Smooth muscle cell (in vitro differentiated cells): ENCODE data around the gene RDX. TPM values are rescaled to one million over a fixed set of nuclear protein-coding genes. Genes with fewer than 3 reads are reported as not detected.

ENCODE experiments used
- DNase-seq: peaks from one replicate; lab custom pipeline; 2025; ENCODE audit not compliant: unreplicated experiment; lab: John Stamatoyannopoulos, UW
- H2AFZ ChIP-seq: fragments of 200-600 bp; sonication (generic); 2 replicates; pipeline ENCODE4 v1.6.0; 2016; ENCODE audit warnings: antibody characterized with exemption, low read depth, mild to moderate bottlenecking
- H3F3A ChIP-seq: fragments of 200-600 bp; sonication (generic); 2 replicates; pipeline ENCODE4 v1.6.0; 2017; ENCODE audit warnings: antibody characterized with exemption, low read depth
- H3K27ac ChIP-seq: fragments of 200-600 bp; sonication (generic); 2 replicates; pipeline ENCODE4 v1.5.1; 2016; ENCODE audit warnings: low read depth, mild to moderate bottlenecking
- H3K27me3 ChIP-seq: fragments of 200-600 bp; sonication (generic); 2 replicates; pipeline ENCODE4 v1.6.1; 2016; ENCODE audit warnings: low read depth, mild to moderate bottlenecking
- H3K36me3 ChIP-seq: fragments of 200-600 bp; sonication (generic); 2 replicates; pipeline ENCODE4 v1.5.1; 2016; ENCODE audit warnings: low read depth
- H3K4me1 ChIP-seq: fragments of 200-600 bp; sonication (generic); 2 replicates; pipeline ENCODE4 v1.5.1; 2016; ENCODE audit warnings: low read depth
- H3K4me2 ChIP-seq: fragments of 200-600 bp; sonication (generic); 2 replicates; pipeline ENCODE4 v1.6.0; 2016; ENCODE audit warnings: mild to moderate bottlenecking
- H3K4me3 ChIP-seq: fragments of 200-600 bp; sonication (generic); 2 replicates; pipeline ENCODE4 v1.5.1; 2016; ENCODE audit warnings: mild to moderate bottlenecking
- H3K79me2 ChIP-seq: fragments of 200-600 bp; sonication (generic); 2 replicates; pipeline ENCODE4 v1.6.0; 2016; ENCODE audit warnings: low read depth, mild to moderate bottlenecking
- H3K9ac ChIP-seq: fragments of 200-600 bp; sonication (generic); 2 replicates; pipeline ENCODE4 v1.6.0; 2016; ENCODE audit warnings: low read depth
- H3K9me3 ChIP-seq: fragments of 200-600 bp; sonication (generic); replicated peaks from 2 replicates; pipeline ENCODE4 v1.5.1; 2016; ENCODE audit warnings: low read depth
- H4K20me1 ChIP-seq: fragments of 200-600 bp; sonication (generic); 2 replicates; pipeline ENCODE4 v1.6.0; 2016; ENCODE audit warnings: low read depth
- CTCF ChIP-seq: fragments of 200-600 bp; sonication (generic); IDR thresholded peaks from 2 replicates; pipeline ENCODE4 v1.5.1; 2017; ENCODE audit warnings: borderline replicate concordance, mild to moderate bottlenecking, antibody characterized with exemption; ENCODE audit not compliant: insufficient read depth, poor library complexity, severe bottlenecking
- WGBS: methylation state at CpG from one replicate; pipeline ENCODE4 v1.1.7; 2016; ENCODE audit warnings: low lambda C conversion rate; 5-methylcytosine and 5-hydroxymethylcytosine counted together
- polyA plus RNA-seq: library from polyadenylated mRNA; unstranded; fragments of >200 nt; fragmentation: Nextera tagmentation; extraction: Ambion mirVana; gene quantifications from 2 replicates; pipeline ENCODE4 v1.2.1, GENCODE V29; 2016
- total RNA-seq: library from RNA; depleted of rRNA; stranded (reverse); fragments of >200 nt; gene quantifications from 2 replicates; pipeline ENCODE4 v1.2.3, GENCODE V29; 2014

The RDX gene
- total and polyA plus RNA-seq, 2 experiments from 2014 or later: 137 to 165 TPM

- Histone ChIP-seq H2AFZ (no peak overlapping the region), H3K4me3 (no peak overlapping the region), H4K20me1 (no peaks in the 10 kb centered on the region), H3K27ac (no peak overlapping the region), H3K36me3 (no peaks in the 10 kb centered on the region), H3K4me1 (no peaks in the 10 kb centered on the region), H3K79me2 (no peaks in the 10 kb centered on the region), H3K4me2 (no peak overlapping the region), H3K27me3 (no peaks in the 10 kb centered on the region), H3F3A (no peaks in the 10 kb centered on the region), H3K9me3 (no peaks in the 10 kb centered on the region), H3K9ac (no peak overlapping the region)
- WGBS: 93% methylated on average over 9 of the region's 9 CpGs
- DNase-seq: no peak
- no peak for TF ChIP-seq CTCF
Measured at GRCh38 chr11:110158317-110159200, 137.9 kb downstream of the RDX start.

GRCh38 chr11:110156503-110156902, 139.9 kb downstream of the RDX start:
- Histone ChIP-seq H4K20me1 (no peaks in the 10 kb centered on the region), H2AFZ (no peak overlapping the region), H3K27me3 (no peaks in the 10 kb centered on the region), H3K4me2 (no peak overlapping the region), H3K4me1 (no peaks in the 10 kb centered on the region), H3F3A (no peaks in the 10 kb centered on the region), H3K27ac (no peak overlapping the region), H3K4me3 (no peak overlapping the region), H3K36me3 (no peaks in the 10 kb centered on the region), H3K9ac (no peak overlapping the region), H3K9me3 (no peaks in the 10 kb centered on the region), H3K79me2 (no peaks in the 10 kb centered on the region)
- no peak for TF ChIP-seq CTCF
- 96% methylated on average over 4 of the region's 4 CpGs for WGBS
- no peak for DNase-seq

- Histone ChIP-seq H3K27ac (no peak overlapping the region), H3K79me2 (peaks cover 10% of the 10 kb centered on the region), H3K36me3 (no peaks in the 10 kb centered on the region), H3K9me3 (no peaks in the 10 kb centered on the region), H3F3A (no peaks in the 10 kb centered on the region), H3K27me3 (no peaks in the 10 kb centered on the region), H4K20me1 (no peaks in the 10 kb centered on the region), H2AFZ (no peak overlapping the region), H3K4me3 (no peak overlapping the region), H3K9ac (no peak overlapping the region), H3K4me2 (no peak overlapping the region), H3K4me1 (no peaks in the 10 kb centered on the region)
- no peak for TF ChIP-seq CTCF
- no peak for DNase-seq
Measured at GRCh38 chr11:110153474-110153873, 142.9 kb downstream of the RDX start.

- H3K9me3 ChIP-seq: no peaks in the 10 kb centered on the region
- H4K20me1 ChIP-seq: no peaks in the 10 kb centered on the region
- no peak overlapping the region for H3K9ac ChIP-seq
- H3K79me2 ChIP-seq: peaks cover 10% of the 10 kb centered on the region
- no peak overlapping the region for H3K4me2 ChIP-seq
- no peaks in the 10 kb centered on the region for H3K27me3 ChIP-seq
- H3K27ac ChIP-seq: no peak overlapping the region
- TF ChIP-seq CTCF: no peak
- H3K36me3 ChIP-seq: no peaks in the 10 kb centered on the region
- H3K4me3 ChIP-seq: no peak overlapping the region
- no peak overlapping the region for H2AFZ ChIP-seq
- DNase-seq: no peak
- peaks cover 7% of the 10 kb centered on the region for H3K4me1 ChIP-seq
- 100% methylated on average over 1 of the region's 1 CpG for WGBS
- H3F3A ChIP-seq: no peaks in the 10 kb centered on the region
Measured at GRCh38 chr11:110152199-110152598, 144.2 kb downstream of the RDX start.
